Smooth muscle cell (in vitro differentiated cells): Measurements from ENCODE around the gene LAMB2. TPM values are rescaled to one million over a fixed set of nuclear protein-coding genes. Genes with fewer than 3 reads are reported as not detected.
A peak's percentile ranks its signal among the peaks of the same experiment; 100 is the strongest.

Experiments used
- DNase-seq: peaks from one replicate; lab custom pipeline; 2025; ENCODE audit not compliant: unreplicated experiment; lab: John Stamatoyannopoulos, UW
- H2AFZ ChIP-seq: fragments of 200-600 bp; sonication (generic); 2 replicates; pipeline ENCODE4 v1.6.0; 2016; ENCODE audit warnings: antibody characterized with exemption, low read depth, mild to moderate bottlenecking
- H3F3A ChIP-seq: fragments of 200-600 bp; sonication (generic); 2 replicates; pipeline ENCODE4 v1.6.0; 2017; ENCODE audit warnings: antibody characterized with exemption, low read depth
- H3K27ac ChIP-seq: fragments of 200-600 bp; sonication (generic); 2 replicates; pipeline ENCODE4 v1.5.1; 2016; ENCODE audit warnings: low read depth, mild to moderate bottlenecking
- H3K27me3 ChIP-seq: fragments of 200-600 bp; sonication (generic); 2 replicates; pipeline ENCODE4 v1.6.1; 2016; ENCODE audit warnings: low read depth, mild to moderate bottlenecking
- H3K36me3 ChIP-seq: fragments of 200-600 bp; sonication (generic); 2 replicates; pipeline ENCODE4 v1.5.1; 2016; ENCODE audit warnings: low read depth
- H3K4me1 ChIP-seq: fragments of 200-600 bp; sonication (generic); 2 replicates; pipeline ENCODE4 v1.5.1; 2016; ENCODE audit warnings: low read depth
- H3K4me2 ChIP-seq: fragments of 200-600 bp; sonication (generic); 2 replicates; pipeline ENCODE4 v1.6.0; 2016; ENCODE audit warnings: mild to moderate bottlenecking
- H3K4me3 ChIP-seq: fragments of 200-600 bp; sonication (generic); 2 replicates; pipeline ENCODE4 v1.5.1; 2016; ENCODE audit warnings: mild to moderate bottlenecking
- H3K79me2 ChIP-seq: fragments of 200-600 bp; sonication (generic); 2 replicates; pipeline ENCODE4 v1.6.0; 2016; ENCODE audit warnings: low read depth, mild to moderate bottlenecking
- H3K9ac ChIP-seq: fragments of 200-600 bp; sonication (generic); 2 replicates; pipeline ENCODE4 v1.6.0; 2016; ENCODE audit warnings: low read depth
- H3K9me3 ChIP-seq: fragments of 200-600 bp; sonication (generic); replicated peaks from 2 replicates; pipeline ENCODE4 v1.5.1; 2016; ENCODE audit warnings: low read depth
- H4K20me1 ChIP-seq: fragments of 200-600 bp; sonication (generic); 2 replicates; pipeline ENCODE4 v1.6.0; 2016; ENCODE audit warnings: low read depth
- CTCF ChIP-seq: fragments of 200-600 bp; sonication (generic); IDR thresholded peaks from 2 replicates; pipeline ENCODE4 v1.5.1; 2017; ENCODE audit warnings: borderline replicate concordance, mild to moderate bottlenecking, antibody characterized with exemption; ENCODE audit not compliant: insufficient read depth, poor library complexity, severe bottlenecking
- WGBS: methylation state at CpG from one replicate; pipeline ENCODE4 v1.1.7; 2016; ENCODE audit warnings: low lambda C conversion rate; 5-methylcytosine and 5-hydroxymethylcytosine counted together
- polyA plus RNA-seq: library from polyadenylated mRNA; unstranded; fragments of >200 nt; fragmentation: Nextera tagmentation; extraction: Ambion mirVana; gene quantifications from 2 replicates; pipeline ENCODE4 v1.2.1, GENCODE V29; 2016
- total RNA-seq: library from RNA; depleted of rRNA; stranded (reverse); fragments of >200 nt; gene quantifications from 2 replicates; pipeline ENCODE4 v1.2.3, GENCODE V29; 2014

LAMB2 gene
- total and polyA plus RNA-seq, 2 experiments from 2014 or later: 456 to 503 TPM

GRCh38 chr3:49104052-49104426 is 28.8 kb downstream of the LAMB2 start:
- 14% methylated on average over 8 of the region's 8 CpGs for WGBS
- H3F3A ChIP-seq: no peaks in the 10 kb centered on the region
- H3K79me2 ChIP-seq: peaks cover 18% of the 10 kb centered on the region
- H3K9ac ChIP-seq: peak overlapping the region; percentile 88
- DNase-seq: no peak
- no peaks in the 10 kb centered on the region for H3K27me3 ChIP-seq
- TF ChIP-seq CTCF: no peak
- peaks cover 11% of the 10 kb centered on the region for H3K4me1 ChIP-seq
- no peaks in the 10 kb centered on the region for H4K20me1 ChIP-seq
- peak overlapping the region; percentile 97 for H3K4me3 ChIP-seq
- no peaks in the 10 kb centered on the region for H3K9me3 ChIP-seq
- peak overlapping the region; percentile 91 for H2AFZ ChIP-seq
- H3K36me3 ChIP-seq: peaks cover 5% of the 10 kb centered on the region
- H3K27ac ChIP-seq: peak overlapping the region; percentile 96
- H3K4me2 ChIP-seq: peak overlapping the region; percentile 100

GRCh38 chr3:49100046-49100615 is 32.7 kb downstream of the LAMB2 start:
- H3K9me3 ChIP-seq: no peaks in the 10 kb centered on the region
- H3F3A ChIP-seq: peaks cover 14% of the 10 kb centered on the region
- no peak overlapping the region for H3K27ac ChIP-seq
- H3K27me3 ChIP-seq: no peaks in the 10 kb centered on the region
- H3K9ac ChIP-seq: no peak overlapping the region
- 98% methylated on average over 11 of the region's 11 CpGs for WGBS
- peaks cover 6% of the 10 kb centered on the region for H3K4me1 ChIP-seq
- no peak for TF ChIP-seq CTCF
- H2AFZ ChIP-seq: no peak overlapping the region
- H3K79me2 ChIP-seq: peaks cover 18% of the 10 kb centered on the region
- peaks cover 5% of the 10 kb centered on the region for H3K36me3 ChIP-seq
- no peak overlapping the region for H3K4me3 ChIP-seq
- H4K20me1 ChIP-seq: no peaks in the 10 kb centered on the region
- no peak overlapping the region for H3K4me2 ChIP-seq
- no peak for DNase-seq

GRCh38 chr3:49098910-49099630 is 33.8 kb downstream of the LAMB2 start:
- H3K9ac ChIP-seq: no peak overlapping the region
- H3K4me3 ChIP-seq: no peak overlapping the region
- H3K4me2 ChIP-seq: no peak overlapping the region
- no peaks in the 10 kb centered on the region for H3K27me3 ChIP-seq
- no peaks in the 10 kb centered on the region for H4K20me1 ChIP-seq
- H3K79me2 ChIP-seq: peaks cover 14% of the 10 kb centered on the region
- peaks cover 19% of the 10 kb centered on the region for H3F3A ChIP-seq
- TF ChIP-seq CTCF: no peak
- no peak overlapping the region for H2AFZ ChIP-seq
- DNase-seq: no peak
- WGBS: 97% methylated on average over 13 of the region's 13 CpGs
- peaks cover 5% of the 10 kb centered on the region for H3K36me3 ChIP-seq
- no peak overlapping the region for H3K27ac ChIP-seq
- H3K9me3 ChIP-seq: no peaks in the 10 kb centered on the region
- peaks cover 5% of the 10 kb centered on the region for H3K4me1 ChIP-seq
